ENCODE measurements around the gene OR1J2. TPM values are rescaled to one million over a fixed set of nuclear protein-coding genes. Genes with fewer than 3 reads are reported as not detected.

Gene OR1J2
- total and polyA plus RNA-seq, 2 of the 8 experiments (the other 6 are each of a cell fraction or from before 2014, with no cell fraction given): not detected

DNA sequence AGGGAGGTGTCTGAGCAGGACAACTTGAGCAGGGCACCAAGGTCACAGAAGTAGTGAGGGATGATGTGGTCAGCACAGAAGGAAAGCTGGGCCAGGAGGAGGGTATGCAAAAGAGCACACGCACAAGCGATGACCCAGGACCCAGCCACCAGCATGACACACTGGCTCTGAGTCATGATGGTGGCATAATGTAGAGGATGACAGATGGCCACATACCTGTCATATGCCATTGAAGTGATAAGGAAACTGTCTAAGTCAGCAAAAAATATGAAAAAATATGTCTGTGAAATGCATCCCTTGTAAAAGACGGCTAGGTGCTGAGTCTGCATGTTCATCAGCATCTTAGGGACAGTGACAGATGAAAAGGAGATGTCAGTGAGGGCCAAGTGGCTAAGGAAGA lies 33.3 kb upstream of the OR1J2 start:
- no peak overlapping the region for H3K18ac ChIP-seq (ENCODE audit: extremely low read depth, low read length)
- H3K27ac ChIP-seq (ENCODE audit: low read depth, low read length): no peak overlapping the region
- no peaks in the 10 kb centered on the region for H3K79me1 ChIP-seq (ENCODE audit: low read depth, low read length)
- 87% methylated on average over 3 of the region's 3 CpGs; no CpG with 5 or more reads in 1 of the 2 experiments for WGBS, 2 experiments (ENCODE audit: extremely low coverage in 1 of 2, insufficient coverage in 1 of 2, insufficient read length in 1 of 2, insufficient replicate concordance in 2 of 2, low coverage in 1 of 2, low lambda C conversion rate in 2 of 2, missing lambda C conversion rate in 1 of 2)
- no peaks in the 10 kb centered on the region for H3K36me3 ChIP-seq (ENCODE audit: control insufficient read depth in 2 of 4, insufficient read depth in 4 of 4, low read length in 3 of 4)
- DNase-seq (ENCODE audit: low read depth in 1 of 2, low spot score in 2 of 2) (no peak), FAIRE-seq (no peak)
- H2BK5ac ChIP-seq (ENCODE audit: low read depth, low read length): no peak overlapping the region
- H2BK120ac ChIP-seq (replicated peaks; ENCODE audit: low read depth, low read length): no peak overlapping the region
- H2AFZ ChIP-seq (ENCODE audit: low read length): no peak overlapping the region
- no peak overlapping the region for H4K91ac ChIP-seq (replicated peaks; ENCODE audit: insufficient read length, low read length)
- H3K9me3 ChIP-seq (ENCODE audit: insufficient read depth in 2 of 2, low read depth in 1 of 2, low read length in 1 of 2): peaks cover 39 to 48% of the 10 kb centered on the region in 2 experiments
- TF ChIP-seq, protein P1, sequence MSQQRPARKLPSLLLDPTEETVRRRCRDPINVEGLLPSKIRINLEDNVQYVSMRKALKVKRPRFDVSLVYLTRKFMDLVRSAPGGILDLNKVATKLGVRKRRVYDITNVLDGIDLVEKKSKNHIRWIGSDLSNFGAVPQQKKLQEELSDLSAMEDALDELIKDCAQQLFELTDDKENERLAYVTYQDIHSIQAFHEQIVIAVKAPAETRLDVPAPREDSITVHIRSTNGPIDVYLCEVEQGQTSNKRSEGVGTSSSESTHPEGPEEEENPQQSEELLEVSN (IDR thresholded peaks at IDR 0.05): no peak
- TF ChIP-seq EP300 (IDR thresholded peaks at IDR 0.05; ENCODE audit: borderline replicate concordance in 1 of 2, low read depth in 2 of 2, low read length in 2 of 2) (no peak), NANOG (IDR thresholded peaks at IDR 0.05; ENCODE audit: insufficient read depth, low read depth, low read length, poor library complexity, severe bottlenecking) (no peak), FOSL1 (IDR thresholded peaks at IDR 0.05; ENCODE audit: insufficient read depth, low read depth, low read length) (no peak), CBX5 (IDR thresholded peaks at IDR 0.05; ENCODE audit: low read depth, low read length) (no peak), ZNF274 (IDR thresholded peaks at IDR 0.05; ENCODE audit: borderline replicate concordance, extremely low read depth, low read length) (no peak), CTBP2 (IDR thresholded peaks at IDR 0.05; ENCODE audit: borderline replicate concordance, insufficient read depth, insufficient read length, low read length) (no peak), BACH1 (IDR thresholded peaks at IDR 0.05; ENCODE audit: low read length) (no peak), SRF (IDR thresholded peaks at IDR 0.05; ENCODE audit: low read depth, low read length) (no peak), NRF1 (IDR thresholded peaks at IDR 0.05; ENCODE audit: low read depth, low read length) (no peak)
- TF ChIP-seq, protein P2, sequence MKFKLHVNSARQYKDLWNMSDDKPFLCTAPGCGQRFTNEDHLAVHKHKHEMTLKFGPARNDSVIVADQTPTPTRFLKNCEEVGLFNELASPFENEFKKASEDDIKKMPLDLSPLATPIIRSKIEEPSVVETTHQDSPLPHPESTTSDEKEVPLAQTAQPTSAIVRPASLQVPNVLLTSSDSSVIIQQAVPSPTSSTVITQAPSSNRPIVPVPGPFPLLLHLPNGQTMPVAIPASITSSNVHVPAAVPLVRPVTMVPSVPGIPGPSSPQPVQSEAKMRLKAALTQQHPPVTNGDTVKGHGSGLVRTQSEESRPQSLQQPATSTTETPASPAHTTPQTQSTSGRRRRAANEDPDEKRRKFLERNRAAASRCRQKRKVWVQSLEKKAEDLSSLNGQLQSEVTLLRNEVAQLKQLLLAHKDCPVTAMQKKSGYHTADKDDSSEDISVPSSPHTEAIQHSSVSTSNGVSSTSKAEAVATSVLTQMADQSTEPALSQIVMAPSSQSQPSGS (IDR thresholded peaks at IDR 0.05; ENCODE audit: low read length): no peak
- no peak overlapping the region for H2BK20ac ChIP-seq (ENCODE audit: low read length)
- CTCF ChIA-PET (ENCODE audit: partially characterized antibody): no interaction called here
- H3K23me2 ChIP-seq (ENCODE audit: low read depth, low read length): no peaks in the 10 kb centered on the region
- no peak overlapping the region for H2BK12ac ChIP-seq (ENCODE audit: low read depth, low read length)
- no peaks in the 10 kb centered on the region for H4K20me1 ChIP-seq (replicated peaks in 1 of 2; ENCODE audit: control insufficient read depth in 1 of 2, insufficient read depth in 2 of 2, low read length in 2 of 2)
- H3K4me3 ChIP-seq (ENCODE audit: extremely low read depth in 1 of 4, insufficient read depth in 2 of 4, low read depth in 3 of 4, low read length in 4 of 4): no peak overlapping the region
- H3K4ac ChIP-seq (replicated peaks; ENCODE audit: insufficient read length, low read depth, low read length): no peak overlapping the region
- POLR2A ChIA-PET (ENCODE audit: partially characterized antibody): no interaction called here
- H3K23ac ChIP-seq (ENCODE audit: insufficient read length): no peak overlapping the region
- no peak overlapping the region for H2BK15ac ChIP-seq (ENCODE audit: low read length)
- no peak overlapping the region for H3K14ac ChIP-seq (ENCODE audit: insufficient read length)
- H3K56ac ChIP-seq (replicated peaks; ENCODE audit: insufficient read length, low read depth, low read length): no peak overlapping the region
- H3K9ac ChIP-seq (replicated peaks in 1 of 4; ENCODE audit: extremely low read depth in 1 of 4, low read depth in 3 of 4, low read length in 3 of 4): no peak overlapping the region
- no peak overlapping the region for H4K8ac ChIP-seq (ENCODE audit: extremely low read depth, insufficient read depth, low read length)
- no peaks in the 10 kb centered on the region; a peak in 1 of 7 replicates for H3K27me3 ChIP-seq (replicated peaks in 1 of 4; ENCODE audit: control insufficient read depth in 3 of 4, extremely low read depth in 1 of 4, insufficient read depth in 3 of 4, low read length in 3 of 4)
- H3K4me2 ChIP-seq (ENCODE audit: insufficient read depth in 1 of 2, low read depth in 2 of 2, low read length in 2 of 2): no peak overlapping the region
- no peaks in the 10 kb centered on the region for H3K79me2 ChIP-seq (ENCODE audit: control insufficient read depth in 1 of 2, insufficient read depth in 2 of 2, low read length in 2 of 2)
- no peaks in the 10 kb centered on the region for H3K4me1 ChIP-seq (replicated peaks in 1 of 4; ENCODE audit: control insufficient read depth in 3 of 4, insufficient read depth in 4 of 4, low read length in 3 of 4)
- H4K5ac ChIP-seq (ENCODE audit: insufficient read length, low read depth, low read length): no peak overlapping the region
- H2AK5ac ChIP-seq (ENCODE audit: low read depth, low read length): no peak overlapping the region

All from H1 (cell line).